Left lung (tissue), 10 donors: Measurements from ENCODE around the gene FOXN1. TPM values are rescaled to one million over a fixed set of nuclear protein-coding genes. Genes with fewer than 3 reads are reported as not detected.

ENCODE experiments used
- ATAC-seq: fragments of 200-7000 bp; cut with Tn5 transposase; one replicate; pipeline ENCODE4 v1.9.1; 2020; ENCODE audit warnings: moderate library complexity
- DNase-seq, 4 donors: peaks; one replicate each; pipeline ENCODE4 v3.0.0-alpha.2; 2013 to 2020
- H3K27ac ChIP-seq, 2 donors: fragments of 200-600 bp; sonication (generic) in 1 of 2; one replicate each; pipeline versions ENCODE4 v1.5.0 to v1.8.0; 2020 to 2021
- H3K27me3 ChIP-seq, 2 donors: fragments of 200-600 bp; sonication (generic) in 1 of 2; one replicate each; pipeline versions ENCODE4 v1.5.0 to v1.8.0; 2020 to 2021
- H3K36me3 ChIP-seq, 2 donors: fragments of 200-600 bp; sonication (generic) in 1 of 2; one replicate each; pipeline versions ENCODE4 v1.5.0 to v1.8.0; 2020 to 2021
- H3K4me1 ChIP-seq, 2 donors: fragments of 200-600 bp; one replicate each; pipeline ENCODE4 v1.8.0; 2021
- H3K4me3 ChIP-seq, 2 donors: fragments of 200-600 bp; sonication (generic) in 1 of 2; one replicate each; pipeline versions ENCODE4 v1.5.0 to v1.8.0; 2020 to 2021; ENCODE audit warnings: mild to moderate bottlenecking in 1 of 2
- H3K9me3 ChIP-seq, 2 donors: fragments of 200-600 bp; sonication (generic) in 1 of 2; one replicate each; pipeline versions ENCODE4 v1.5.0 to v1.8.0; 2020 to 2021
- intact Hi-C, 2 donors: fragments of 100-400 bp; cut with DNase I; formaldehyde crosslinking; loops; one replicate each; pipeline versions ENCODE4 v1.11.2 to v1.14.2; 2022
- polyA plus RNA-seq, 6 donors: library from polyadenylated mRNA; unstranded; fragments of 120-200 nt; gene quantifications; one replicate each; pipeline ENCODE4 v1.2.1, GENCODE V29; 2013; ENCODE audit not compliant: insufficient read length in 6 of 6
- total RNA-seq, 2 donors: library from RNA; stranded (reverse); fragmentation: NEBNext Ultra II Directional; extraction: Animal tissue kit (Norgen Biotek cat#: 25700); gene quantifications; one replicate each; pipeline ENCODE4 v1.2.1, GENCODE V29; 2021
- TF ChIP-seq, protein P1 (sequence below), 2 donors: fragments of 200-600 bp; sonication (generic) in 1 of 2; IDR thresholded peaks; one replicate each; pipeline versions ENCODE4 v1.5.0 to v1.8.0; 2021; ENCODE audit warnings: antibody characterized with exemption in 2 of 2
- donor health status: DM: no; HTN: yes; CAD: no.
- donor health status: DM: no; HTN: no; CAD: no.

FOXN1 gene
- total and polyA plus RNA-seq, 8 donors = 0.06 to 0.29 (median 0.18) TPM

DNA sequence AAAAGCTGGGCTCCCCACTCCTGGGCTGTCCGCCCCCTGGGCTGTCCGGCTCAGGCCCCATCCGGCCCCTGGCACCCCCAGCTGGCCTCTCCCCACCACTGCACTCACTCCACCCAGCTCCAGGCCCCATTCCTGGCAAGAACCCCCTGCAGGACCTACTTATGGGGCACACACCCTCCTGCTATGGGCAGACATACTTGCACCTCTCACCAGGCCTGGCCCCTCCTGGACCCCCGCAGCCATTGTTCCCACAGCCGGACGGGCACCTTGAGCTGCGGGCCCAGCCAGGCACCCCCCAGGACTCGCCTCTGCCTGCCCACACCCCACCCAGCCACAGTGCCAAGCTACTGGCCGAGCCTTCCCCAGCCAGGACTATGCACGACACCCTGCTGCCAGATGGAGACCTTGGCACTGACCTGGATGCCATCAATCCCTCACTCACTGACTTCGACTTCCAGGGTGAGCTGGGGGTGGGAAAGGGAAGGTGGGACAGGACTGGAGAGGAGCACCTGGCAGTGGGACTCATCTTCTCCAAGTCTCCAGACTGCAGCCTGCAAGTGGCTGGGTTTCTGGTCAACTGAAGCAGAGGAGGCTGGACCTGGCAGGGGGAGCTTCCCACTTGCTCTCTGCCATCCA lies 28.7 kb downstream of the FOXN1 start:
- no peak for ATAC-seq
- intact Hi-C loops = loop anchor here in 1 of 2 donors (5.0 kb wide), 1 partner anchor 38 kb away; no protein-coding TSS in a partner anchor

DNA sequence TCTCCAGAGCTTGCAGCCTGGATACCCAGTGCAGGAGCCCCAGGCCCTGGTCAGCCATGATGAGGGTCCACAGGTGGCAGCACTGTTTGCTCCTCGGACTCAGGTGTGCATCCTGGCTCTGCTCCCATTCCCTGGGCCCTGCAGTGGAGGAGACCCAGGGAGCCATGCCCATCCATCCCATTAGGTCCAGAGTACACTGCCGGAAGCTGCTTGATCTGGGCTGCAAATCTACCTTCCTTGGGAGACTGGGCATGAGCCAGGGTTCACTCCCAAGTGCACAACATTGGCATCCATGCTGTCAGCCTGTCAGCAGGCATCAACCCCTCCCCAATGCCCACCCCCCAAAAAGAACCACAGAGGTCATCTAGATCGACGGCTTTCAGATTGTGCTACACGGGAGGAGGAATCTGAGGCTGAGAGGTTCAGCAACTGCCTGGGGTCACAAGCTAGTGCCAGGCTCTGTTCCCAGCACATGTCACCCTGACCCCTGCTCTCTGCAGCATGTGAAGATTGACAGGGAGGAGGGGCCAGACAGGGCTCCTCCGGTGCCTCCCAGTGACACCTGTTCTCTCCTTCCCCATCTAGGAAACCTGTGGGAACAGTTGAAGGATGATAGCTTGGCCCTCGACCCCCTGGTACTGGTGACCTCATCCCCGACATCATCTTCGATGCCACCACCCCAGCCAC lies 30.5 kb downstream of the FOXN1 start:
- ATAC-seq (no peak), DNase-seq (no peak)
- Histone ChIP-seq H3K4me1 (no peaks in the 10 kb centered on the region), H3K4me3 (no peak overlapping the region), H3K27ac (no peak overlapping the region), H3K27me3 (no peaks in the 10 kb centered on the region), H3K9me3 (no peaks in the 10 kb centered on the region), H3K36me3 (no peaks in the 10 kb centered on the region)
- intact Hi-C loops = loop anchor here in 1 of 2 donors (5.0 kb wide), 1 partner anchor 39 kb away; no protein-coding TSS in a partner anchor
- TF ChIP-seq, protein P1, sequence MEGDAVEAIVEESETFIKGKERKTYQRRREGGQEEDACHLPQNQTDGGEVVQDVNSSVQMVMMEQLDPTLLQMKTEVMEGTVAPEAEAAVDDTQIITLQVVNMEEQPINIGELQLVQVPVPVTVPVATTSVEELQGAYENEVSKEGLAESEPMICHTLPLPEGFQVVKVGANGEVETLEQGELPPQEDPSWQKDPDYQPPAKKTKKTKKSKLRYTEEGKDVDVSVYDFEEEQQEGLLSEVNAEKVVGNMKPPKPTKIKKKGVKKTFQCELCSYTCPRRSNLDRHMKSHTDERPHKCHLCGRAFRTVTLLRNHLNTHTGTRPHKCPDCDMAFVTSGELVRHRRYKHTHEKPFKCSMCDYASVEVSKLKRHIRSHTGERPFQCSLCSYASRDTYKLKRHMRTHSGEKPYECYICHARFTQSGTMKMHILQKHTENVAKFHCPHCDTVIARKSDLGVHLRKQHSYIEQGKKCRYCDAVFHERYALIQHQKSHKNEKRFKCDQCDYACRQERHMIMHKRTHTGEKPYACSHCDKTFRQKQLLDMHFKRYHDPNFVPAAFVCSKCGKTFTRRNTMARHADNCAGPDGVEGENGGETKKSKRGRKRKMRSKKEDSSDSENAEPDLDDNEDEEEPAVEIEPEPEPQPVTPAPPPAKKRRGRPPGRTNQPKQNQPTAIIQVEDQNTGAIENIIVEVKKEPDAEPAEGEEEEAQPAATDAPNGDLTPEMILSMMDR (IDR thresholded peaks at IDR 0.05) = no peak

More for the DNA sequence above, 28.7 kb downstream of the FOXN1 start:
- Histone ChIP-seq H3K36me3 (no peaks in the 10 kb centered on the region), H3K9me3 (no peaks in the 10 kb centered on the region), H3K27ac (no peak overlapping the region), H3K27me3 (no peaks in the 10 kb centered on the region), H3K4me1 (no peaks in the 10 kb centered on the region), H3K4me3 (no peak overlapping the region)
- DNase-seq = no peak
- TF ChIP-seq, protein P1 (IDR thresholded peaks at IDR 0.05) = no peak

DNA sequence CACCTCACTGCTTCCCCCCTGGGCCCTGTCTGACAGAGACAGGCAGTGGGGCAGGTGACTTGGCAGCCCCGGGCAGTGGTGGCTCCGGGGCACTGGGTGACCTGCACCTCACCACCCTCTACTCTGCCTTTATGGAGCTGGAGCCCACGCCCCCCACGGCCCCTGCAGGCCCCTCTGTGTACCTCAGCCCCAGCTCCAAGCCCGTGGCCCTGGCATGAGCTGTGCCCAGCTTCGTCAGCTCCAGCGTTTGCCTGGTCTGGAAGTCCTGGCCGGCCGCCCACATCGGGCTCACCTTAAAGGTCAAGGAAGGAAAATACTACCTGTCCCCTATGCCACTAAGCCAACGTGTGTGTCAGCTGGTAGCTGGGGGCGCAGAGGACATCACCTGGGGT lies 31.1 kb downstream of the FOXN1 start:
- H3K27me3 ChIP-seq = no peaks in the 10 kb centered on the region
- DNase-seq (no peak), ATAC-seq (no peak)
- intact Hi-C loops = loop anchor here in 1 of 2 donors (5.0 kb wide), 1 partner anchor 40 kb away; no protein-coding TSS in a partner anchor
- H3K4me3 ChIP-seq = no peak overlapping the region
- H3K27ac ChIP-seq = no peak overlapping the region
- no peaks in the 10 kb centered on the region for H3K9me3 ChIP-seq
- H3K4me1 ChIP-seq = no peaks in the 10 kb centered on the region
- no peaks in the 10 kb centered on the region for H3K36me3 ChIP-seq
- TF ChIP-seq, protein P1 (IDR thresholded peaks at IDR 0.05) = no peak

DNA sequence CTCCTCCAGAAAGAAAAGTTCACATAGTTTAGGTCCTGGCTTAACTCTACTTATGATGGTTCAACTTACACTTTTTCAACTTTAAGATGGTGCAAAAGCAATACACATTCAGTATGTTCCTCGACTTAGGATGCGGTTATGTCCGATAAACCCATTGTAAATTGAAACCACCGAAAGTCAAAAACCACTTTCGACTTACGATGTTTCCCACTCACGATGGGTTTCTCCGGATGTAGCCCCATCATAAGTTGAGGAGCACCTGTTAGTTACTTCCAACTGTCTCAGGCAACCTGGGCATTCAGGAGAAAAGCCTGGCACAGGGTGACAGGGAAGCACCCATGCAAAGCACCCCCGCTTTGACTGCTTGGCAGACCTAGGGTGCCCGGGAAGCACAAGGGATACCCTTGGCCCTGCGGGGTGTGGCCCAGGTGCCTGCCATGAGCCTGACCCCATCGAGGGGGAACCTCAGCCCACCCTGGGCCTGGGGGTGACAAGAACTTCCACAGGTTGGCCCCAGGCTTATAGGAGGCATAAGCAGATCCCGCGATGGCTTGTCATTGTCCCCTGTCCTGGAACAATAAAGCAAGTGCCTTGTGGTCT lies 32.2 kb downstream of the FOXN1 start:
- Histone ChIP-seq H3K36me3 (no peaks in the 10 kb centered on the region), H3K9me3 (no peaks in the 10 kb centered on the region), H3K27ac (no peak overlapping the region), H3K4me3 (no peak overlapping the region), H3K4me1 (no peaks in the 10 kb centered on the region), H3K27me3 (no peaks in the 10 kb centered on the region)
- TF ChIP-seq, protein P1 (IDR thresholded peaks at IDR 0.05) = no peak
- no peak for ATAC-seq
- intact Hi-C loops = loop anchor here in 1 of 2 donors (5.0 kb wide), 1 partner anchor 41 kb away; no protein-coding TSS in a partner anchor
- no peak for DNase-seq

DNA sequence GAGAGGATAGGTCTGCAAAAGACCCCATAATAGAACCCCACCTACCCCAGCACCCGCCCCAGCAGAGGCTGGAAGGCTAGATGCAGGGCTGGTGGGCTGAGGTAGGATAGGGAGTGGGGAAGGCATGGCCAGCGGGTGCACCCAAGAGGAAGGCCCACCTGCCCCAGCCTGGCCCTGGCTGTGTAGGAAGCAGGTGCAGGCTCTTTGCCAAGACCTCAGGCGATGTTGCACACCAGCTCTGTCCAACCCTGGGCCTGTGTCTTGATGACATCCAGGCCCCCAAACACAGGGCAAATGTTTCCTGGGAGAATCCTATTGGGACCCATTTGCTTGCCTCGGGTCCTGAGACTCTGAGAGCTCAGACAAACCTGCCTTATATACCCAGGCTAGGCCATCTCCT lies 34.1 kb downstream of the FOXN1 start:
- Histone ChIP-seq H3K9me3 (no peaks in the 10 kb centered on the region), H3K27me3 (no peaks in the 10 kb centered on the region), H3K4me1 (no peaks in the 10 kb centered on the region), H3K36me3 (no peaks in the 10 kb centered on the region), H3K27ac (no peak overlapping the region), H3K4me3 (no peak overlapping the region)
- ATAC-seq = no peak
- intact Hi-C loops = loop anchor here in 1 of 2 donors (10.0 kb wide), 1 partner anchor 75 kb away; the partner anchor contains the start of gene RSKR
- no peak for DNase-seq
- TF ChIP-seq, protein P1 (IDR thresholded peaks at IDR 0.05) = no peak
